Neural cell (in vitro differentiated cells): ENCODE data around the gene SPATS2L. TPM values are rescaled to one million over a fixed set of nuclear protein-coding genes. Genes with fewer than 3 reads are reported as not detected.

Source experiments
- H2AFZ ChIP-seq: fragments of 200-600, 300-800 bp; sonication (generic), shearing (Covaris generic); 2 replicates; pipeline ENCODE4 v1.6.0; 2014; ENCODE audit warnings: low read depth, mild to moderate bottlenecking, antibody characterized with exemption, low read length, moderate library complexity
- H3F3A ChIP-seq: fragments of 200-600 bp; shearing (Covaris generic); 2 replicates; pipeline ENCODE4 v1.6.1; 2016; ENCODE audit warnings: mild to moderate bottlenecking, moderate library complexity, mixed read lengths, antibody characterized with exemption, low read length; ENCODE audit not compliant: insufficient read depth, poor library complexity, severe bottlenecking
- H3K27ac ChIP-seq: fragments of 200-600, 300-800 bp; sonication (generic), shearing (Covaris generic); 2 replicates; pipeline ENCODE4 v1.5.1; 2014; ENCODE audit warnings: mild to moderate bottlenecking, low read length, moderate library complexity
- H3K27me3 ChIP-seq: fragments of 300-800, 200-600 bp; sonication (generic), shearing (Covaris generic); 2 replicates; pipeline ENCODE4 v1.6.0; 2014; ENCODE audit warnings: mild to moderate bottlenecking, low read depth, low read length, moderate library complexity; ENCODE audit not compliant: insufficient read depth
- H3K36me3 ChIP-seq: fragments of 300-800, 200-600 bp; sonication (generic), shearing (Covaris generic); 2 replicates; pipeline ENCODE4 v1.5.1; 2014; ENCODE audit warnings: mild to moderate bottlenecking, antibody characterized with exemption, low read length, moderate library complexity; ENCODE audit not compliant: insufficient read depth
- H3K4me2 ChIP-seq: fragments of 300-800, 200-600 bp; sonication (generic), shearing (Covaris generic); 2 replicates; pipeline ENCODE4 v1.6.0; 2014; ENCODE audit warnings: mild to moderate bottlenecking, low read length
- H3K4me3 ChIP-seq: fragments of 300-800, 200-600 bp; sonication (generic), shearing (Covaris generic); 2 replicates; pipeline ENCODE4 v1.5.1; 2014; ENCODE audit warnings: mild to moderate bottlenecking, low read length, moderate library complexity
- H3K79me2 ChIP-seq: fragments of 200-600 bp; shearing (Covaris generic); replicated peaks from 2 replicates; pipeline ENCODE4 v1.6.0; 2014; ENCODE audit warnings: mild to moderate bottlenecking, low read length, moderate library complexity; ENCODE audit not compliant: insufficient read depth
- H3K9ac ChIP-seq: fragments of 300-800, 200-600 bp; sonication (generic), shearing (Covaris generic); 2 replicates; pipeline ENCODE4 v1.6.1; 2016; ENCODE audit warnings: mild to moderate bottlenecking, low read length, mixed read lengths
- H3K9me2 ChIP-seq: fragments of 200-600 bp; shearing (Covaris generic); 2 replicates; pipeline ENCODE4 v1.6.1; 2016; ENCODE audit warnings: mild to moderate bottlenecking, low read length, mixed read lengths; ENCODE audit not compliant: insufficient read depth
- H3K9me3 ChIP-seq: fragments of 200-600, 300-800 bp; sonication (generic), shearing (Covaris generic); 2 replicates; pipeline ENCODE4 v1.6.1; 2016; ENCODE audit warnings: mild to moderate bottlenecking, mixed run types, low read length, moderate library complexity, mixed read lengths
- H4K20me1 ChIP-seq: fragments of 200-600 bp; shearing (Covaris generic); 2 replicates; pipeline ENCODE4 v1.6.1; 2016; ENCODE audit warnings: mild to moderate bottlenecking, mixed run types; ENCODE audit not compliant: insufficient read depth
- CTCF ChIP-seq: fragments of 450-650 bp; IDR thresholded peaks from 2 replicates; pipeline ENCODE4 v1.5.1; 2014; ENCODE audit warnings: antibody characterized with exemption, mild to moderate bottlenecking, moderate library complexity; ENCODE audit not compliant: poor library complexity, severe bottlenecking
- EP300 ChIP-seq: fragments of 450-650 bp; conservative IDR thresholded peaks from 2 replicates; pipeline ENCODE4 v1.6.1; 2014; ENCODE audit warnings: antibody characterized with exemption, mild to moderate bottlenecking, moderate library complexity; ENCODE audit not compliant: poor library complexity, severe bottlenecking
- EZH2 ChIP-seq: fragments of 200-600, 300-800 bp; shearing (Covaris generic), sonication (generic); IDR thresholded peaks from 2 replicates; pipeline ENCODE4 v1.6.1; 2014; ENCODE audit warnings: antibody characterized with exemption, low read length, borderline replicate concordance, mild to moderate bottlenecking; ENCODE audit not compliant: insufficient read depth, poor library complexity, severe bottlenecking
- MXI1 ChIP-seq: fragments of 450-650 bp; conservative IDR thresholded peaks from 2 replicates; pipeline ENCODE4 v1.6.1; 2014; ENCODE audit warnings: antibody characterized with exemption, mild to moderate bottlenecking; ENCODE audit not compliant: poor library complexity, severe bottlenecking
- POLR2AphosphoS5 ChIP-seq: IDR thresholded peaks from 2 replicates; pipeline ENCODE4 v1.6.1; 2012
- RAD21 ChIP-seq: fragments of 450-650 bp; conservative IDR thresholded peaks from 2 replicates; pipeline ENCODE4 v1.6.1; 2014; ENCODE audit warnings: antibody characterized with exemption, mild to moderate bottlenecking, moderate library complexity
- REST ChIP-seq: IDR thresholded peaks from 2 replicates; pipeline ENCODE4 v1.6.1; 2012; ENCODE audit warnings: borderline replicate concordance
- SMC3 ChIP-seq: fragments of 450-650 bp; conservative IDR thresholded peaks from 2 replicates; pipeline ENCODE4 v1.6.1; 2014; ENCODE audit warnings: antibody characterized with exemption, mild to moderate bottlenecking, moderate library complexity; ENCODE audit not compliant: poor library complexity
- TAF1 ChIP-seq: IDR thresholded peaks from 2 replicates; pipeline ENCODE4 v1.6.1; 2012; ENCODE audit warnings: low read depth
- polyA plus RNA-seq: library from polyadenylated mRNA; depleted of rRNA; stranded (reverse); fragments of >200 nt; gene quantifications from 2 replicates; pipeline ENCODE4 v1.2.3, GENCODE V29; 2014

Gene SPATS2L
- polyA plus RNA-seq, 1 donor from 2014 or later = 8.5 TPM

DNA sequence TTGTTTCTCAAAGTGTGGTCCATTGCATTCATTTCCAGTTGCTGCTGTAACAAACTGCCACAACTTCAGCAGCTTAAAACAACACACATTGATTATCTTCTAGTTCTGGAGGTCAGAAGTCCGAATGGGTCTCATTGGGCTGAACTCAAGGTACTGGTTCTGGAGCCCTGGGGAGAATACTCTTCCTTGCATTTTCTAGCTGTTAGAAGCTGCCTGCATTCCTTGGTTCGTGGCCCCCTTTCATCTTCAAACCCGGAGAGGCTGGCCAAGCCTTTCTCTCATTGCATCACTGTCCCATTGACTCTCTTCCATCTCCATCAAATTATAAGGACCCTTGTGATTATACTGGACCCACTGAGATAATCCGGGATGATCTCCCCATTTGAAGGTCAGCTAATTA lies 98.1 kb downstream of the SPATS2L start:
- H3K9ac ChIP-seq = no peak overlapping the region
- H3K9me3 ChIP-seq = no peaks in the 10 kb centered on the region
- no peaks in the 10 kb centered on the region for H3K9me2 ChIP-seq
- H3K27me3 ChIP-seq = no peaks in the 10 kb centered on the region
- H3K79me2 ChIP-seq = no peaks in the 10 kb centered on the region
- TF ChIP-seq EP300 (no peak), RAD21 (no peak), SMC3 (no peak), POLR2AphosphoS5 (no peak), CTCF (no peak)
- H4K20me1 ChIP-seq = no peaks in the 10 kb centered on the region
- no peaks in the 10 kb centered on the region for H3K36me3 ChIP-seq
- no peak overlapping the region for H3K4me3 ChIP-seq
- no peak overlapping the region for H2AFZ ChIP-seq
- no peak overlapping the region for H3K4me2 ChIP-seq
- no peaks in the 10 kb centered on the region for H3F3A ChIP-seq
- no peak overlapping the region for H3K27ac ChIP-seq

- H3K9ac ChIP-seq = no peak overlapping the region
- no peaks in the 10 kb centered on the region for H4K20me1 ChIP-seq
- no peaks in the 10 kb centered on the region for H3K36me3 ChIP-seq
- H3K79me2 ChIP-seq = no peaks in the 10 kb centered on the region
- no peak overlapping the region for H2AFZ ChIP-seq
- no peak overlapping the region for H3K27ac ChIP-seq
- no peak for TF ChIP-seq CTCF
- no peak for TF ChIP-seq EP300
- TF ChIP-seq TAF1 = no peak
- no peak for TF ChIP-seq MXI1
- no peak for TF ChIP-seq SMC3
- no peak for TF ChIP-seq REST
- TF ChIP-seq POLR2AphosphoS5 = no peak
- no peak for TF ChIP-seq EZH2
- TF ChIP-seq RAD21 = no peak
- no peak overlapping the region for H3K4me2 ChIP-seq
- no peaks in the 10 kb centered on the region for H3K9me2 ChIP-seq
- H3K4me3 ChIP-seq = no peak overlapping the region
- no peaks in the 10 kb centered on the region for H3F3A ChIP-seq
- no peaks in the 10 kb centered on the region for H3K27me3 ChIP-seq
- no peaks in the 10 kb centered on the region for H3K9me3 ChIP-seq
Measured at GRCh38 chr2:200405599-200406298, 99.3 kb downstream of the SPATS2L start.
